ENCODE results near the gene ADPRS. TPM values are rescaled to one million over a fixed set of nuclear protein-coding genes. Genes with fewer than 3 reads are reported as not detected.

The ADPRS gene
- total and polyA plus RNA-seq, 2 donors (not counting 1 experiment from before 2014, with no cell fraction given) = 25.3 to 30.9 TPM

- Histone ChIP-seq H4K20me1 (ENCODE audit: control insufficient read depth, extremely low read depth, insufficient read depth, low read length) (no peaks in the 10 kb centered on the region), H3K4me3 (replicated peaks in 1 of 4; ENCODE audit: control extremely low read depth in 1 of 4, insufficient read depth in 1 of 4, low read depth in 3 of 4, low read length in 4 of 4) (no peak overlapping the region), H3K4me1 (ENCODE audit: control insufficient read depth, extremely low read depth, insufficient read depth, low read length) (peaks cover 1% of the 10 kb centered on the region), H3K79me2 (ENCODE audit: control insufficient read depth, insufficient read depth, low read length) (no peaks in the 10 kb centered on the region), H3K27ac (ENCODE audit: insufficient read depth, low read length) (no peak overlapping the region), H2AFZ (ENCODE audit: low read length) (no peak overlapping the region), H3K36me3 (ENCODE audit: control insufficient read depth, insufficient read depth, low read length) (no peaks in the 10 kb centered on the region), H3K9me3 (ENCODE audit: control insufficient read depth, insufficient read depth, low read depth, low read length) (no peaks in the 10 kb centered on the region), H3K27me3 (ENCODE audit: control insufficient read depth, insufficient read depth, low read length) (peaks cover 3% of the 10 kb centered on the region), H3K4me2 (ENCODE audit: extremely low read depth, insufficient read depth, low read length) (no peak overlapping the region), H3K9ac (ENCODE audit: insufficient read depth, low read length) (no peak overlapping the region)
- DNase-seq (ENCODE audit: low read depth in 2 of 2) = peak in 1 of 2 donors; percentile 90
- TF ChIP-seq EZH2 (IDR thresholded peaks at IDR 0.05; ENCODE audit: low read length, missing control alignments) (no peak), CTCF (conservative IDR thresholded peaks at IDR 0.05 in 1 of 2, IDR thresholded peaks at IDR 0.05 in 1 of 2; ENCODE audit: low read depth in 1 of 2, low read length in 2 of 2) (no peak)
Observed at GRCh38 chr1:36128126-36128904, 39.6 kb downstream of the ADPRS start.

- Histone ChIP-seq H3K4me1 (ENCODE audit: control insufficient read depth, extremely low read depth, insufficient read depth, low read length) (peaks cover 2% of the 10 kb centered on the region), H3K36me3 (ENCODE audit: control insufficient read depth, insufficient read depth, low read length) (no peaks in the 10 kb centered on the region), H3K4me3 (replicated peaks in 1 of 4; ENCODE audit: control extremely low read depth in 1 of 4, insufficient read depth in 1 of 4, low read depth in 3 of 4, low read length in 4 of 4) (no peak overlapping the region), H3K79me2 (ENCODE audit: control insufficient read depth, insufficient read depth, low read length) (no peaks in the 10 kb centered on the region), H3K27me3 (ENCODE audit: control insufficient read depth, insufficient read depth, low read length) (peaks cover 3% of the 10 kb centered on the region), H3K4me2 (ENCODE audit: extremely low read depth, insufficient read depth, low read length) (no peak overlapping the region), H3K9me3 (ENCODE audit: control insufficient read depth, insufficient read depth, low read depth, low read length) (no peaks in the 10 kb centered on the region), H3K9ac (ENCODE audit: insufficient read depth, low read length) (no peak overlapping the region), H2AFZ (ENCODE audit: low read length) (no peak overlapping the region), H4K20me1 (ENCODE audit: control insufficient read depth, extremely low read depth, insufficient read depth, low read length) (no peaks in the 10 kb centered on the region), H3K27ac (ENCODE audit: insufficient read depth, low read length) (no peak overlapping the region)
- no peak for DNase-seq (ENCODE audit: low read depth in 2 of 2)
- TF ChIP-seq EZH2 (IDR thresholded peaks at IDR 0.05; ENCODE audit: low read length, missing control alignments) = no peak
- TF ChIP-seq CTCF (conservative IDR thresholded peaks at IDR 0.05 in 1 of 2, IDR thresholded peaks at IDR 0.05 in 1 of 2; ENCODE audit: low read depth in 1 of 2, low read length in 2 of 2) = no peak
Observed at GRCh38 chr1:36128905-36129206, 40.2 kb downstream of the ADPRS start.

- no peak overlapping the region for H3K4me2 ChIP-seq (ENCODE audit: extremely low read depth, insufficient read depth, low read length)
- no peaks in the 10 kb centered on the region for H3K9me3 ChIP-seq (ENCODE audit: control insufficient read depth, insufficient read depth, low read depth, low read length)
- no peak for DNase-seq (ENCODE audit: low read depth in 2 of 2)
- H3K36me3 ChIP-seq (ENCODE audit: control insufficient read depth, insufficient read depth, low read length) = no peaks in the 10 kb centered on the region
- no peaks in the 10 kb centered on the region for H3K79me2 ChIP-seq (ENCODE audit: control insufficient read depth, insufficient read depth, low read length)
- peaks cover 15% of the 10 kb centered on the region for H3K4me1 ChIP-seq (ENCODE audit: control insufficient read depth, extremely low read depth, insufficient read depth, low read length)
- no peaks in the 10 kb centered on the region for H3K27me3 ChIP-seq (ENCODE audit: control insufficient read depth, insufficient read depth, low read length)
- no peak overlapping the region for H3K27ac ChIP-seq (ENCODE audit: insufficient read depth, low read length)
- TF ChIP-seq CTCF (conservative IDR thresholded peaks at IDR 0.05 in 1 of 2, IDR thresholded peaks at IDR 0.05 in 1 of 2; ENCODE audit: low read depth in 1 of 2, low read length in 2 of 2) (no peak), EZH2 (IDR thresholded peaks at IDR 0.05; ENCODE audit: low read length, missing control alignments) (no peak)
- H3K9ac ChIP-seq (ENCODE audit: insufficient read depth, low read length) = no peak overlapping the region
- no peak overlapping the region for H2AFZ ChIP-seq (ENCODE audit: low read length)
- no peak overlapping the region for H3K4me3 ChIP-seq (replicated peaks in 1 of 4; ENCODE audit: control extremely low read depth in 1 of 4, insufficient read depth in 1 of 4, low read depth in 3 of 4, low read length in 4 of 4)
- no peaks in the 10 kb centered on the region for H4K20me1 ChIP-seq (ENCODE audit: control insufficient read depth, extremely low read depth, insufficient read depth, low read length)
Observed at GRCh38 chr1:36132029-36132428, 43.3 kb downstream of the ADPRS start.
